ENCODE data around the gene SERPINE1.

The SERPINE1 gene

DNA sequence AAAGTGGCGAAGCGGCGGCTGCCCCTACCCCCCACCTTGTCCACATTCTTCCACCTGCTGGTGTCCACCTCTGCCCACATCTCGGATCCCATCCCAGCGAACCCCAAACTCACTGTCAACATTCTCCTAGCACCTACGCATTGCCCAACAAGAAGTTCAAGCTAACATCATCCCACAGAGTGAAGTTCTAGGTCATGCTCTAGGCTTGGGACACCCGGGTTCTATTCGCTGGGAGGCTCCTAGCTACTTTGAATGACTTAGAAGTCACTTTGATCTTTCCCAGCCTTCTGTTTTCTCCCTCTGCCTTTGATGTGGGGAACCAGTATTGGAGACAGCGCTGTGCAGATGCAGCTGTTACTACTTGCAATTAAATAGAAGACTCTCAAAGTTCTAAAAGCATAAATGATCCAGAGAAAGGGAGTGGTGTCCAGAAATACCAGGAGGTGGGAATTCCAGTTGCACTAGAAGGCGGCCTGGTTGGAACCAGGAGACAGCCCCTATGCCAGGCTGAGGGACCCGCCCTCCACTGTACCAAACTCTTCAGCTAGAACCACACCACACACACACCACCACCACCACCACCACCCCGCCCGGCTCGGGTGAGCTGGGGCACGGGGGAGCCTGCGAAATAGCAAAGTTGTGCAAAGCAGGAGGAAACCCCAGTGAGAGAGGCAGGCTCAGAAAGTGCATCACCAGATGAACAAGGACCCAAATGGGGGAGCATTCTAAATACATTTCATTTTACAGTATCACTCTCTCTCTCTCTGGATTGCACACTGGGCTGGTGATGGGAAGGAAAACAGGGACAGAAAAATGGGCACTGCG, 43.9 kb downstream of the SERPINE1 start:
- no peak for DNase-seq

- no peak for DNase-seq
Measured at GRCh38 chr7:101171442-101171837, 44.5 kb downstream of the SERPINE1 start.

DNA sequence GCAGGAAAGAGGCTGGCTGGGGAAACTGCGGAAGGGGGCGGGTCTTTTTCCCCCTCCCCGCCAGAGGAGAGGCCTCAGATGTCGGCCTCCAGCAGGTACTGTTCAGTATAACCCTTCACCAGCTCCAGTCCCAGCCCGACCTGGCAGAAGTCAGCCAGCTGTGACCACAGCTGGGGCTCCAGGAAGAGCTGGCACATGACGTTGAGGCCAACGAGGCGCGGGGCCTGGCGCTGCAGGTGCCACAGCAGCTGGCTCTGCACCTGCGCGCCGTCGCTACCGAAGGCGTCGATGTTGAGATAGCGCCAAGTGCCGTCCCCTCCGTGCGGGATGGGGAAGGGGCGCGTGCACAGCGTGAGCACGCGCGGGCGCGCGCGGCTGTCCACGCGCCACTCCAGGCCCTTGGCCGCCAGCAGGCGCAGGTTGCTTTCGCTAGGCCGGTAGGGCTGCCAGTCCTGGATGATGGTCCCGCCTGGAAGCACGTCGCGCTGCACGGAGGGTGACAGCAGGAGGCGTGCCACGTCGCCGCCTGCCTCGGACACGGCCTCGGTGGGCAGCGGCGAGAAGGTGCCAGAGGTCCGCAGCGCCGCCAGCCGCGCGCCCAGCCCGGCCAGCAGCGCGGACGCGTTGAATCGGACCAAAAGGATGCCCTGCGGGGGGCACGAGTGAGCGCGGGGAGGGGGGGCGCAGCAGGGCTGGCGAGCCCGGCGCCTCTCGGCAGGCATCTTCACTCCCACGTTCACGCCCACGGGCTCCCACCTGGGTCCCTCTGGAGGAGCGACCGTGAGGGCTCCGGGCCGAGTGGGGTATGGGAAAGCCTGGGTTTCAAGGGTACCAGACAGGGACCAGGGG, 45.3 kb downstream of the SERPINE1 start:
- no peak for DNase-seq

- peak in 2 of 14 donors; percentile 2 to 17 for DNase-seq
Measured at GRCh38 chr7:101172854-101173751, 46.2 kb downstream of the SERPINE1 start.

DNA sequence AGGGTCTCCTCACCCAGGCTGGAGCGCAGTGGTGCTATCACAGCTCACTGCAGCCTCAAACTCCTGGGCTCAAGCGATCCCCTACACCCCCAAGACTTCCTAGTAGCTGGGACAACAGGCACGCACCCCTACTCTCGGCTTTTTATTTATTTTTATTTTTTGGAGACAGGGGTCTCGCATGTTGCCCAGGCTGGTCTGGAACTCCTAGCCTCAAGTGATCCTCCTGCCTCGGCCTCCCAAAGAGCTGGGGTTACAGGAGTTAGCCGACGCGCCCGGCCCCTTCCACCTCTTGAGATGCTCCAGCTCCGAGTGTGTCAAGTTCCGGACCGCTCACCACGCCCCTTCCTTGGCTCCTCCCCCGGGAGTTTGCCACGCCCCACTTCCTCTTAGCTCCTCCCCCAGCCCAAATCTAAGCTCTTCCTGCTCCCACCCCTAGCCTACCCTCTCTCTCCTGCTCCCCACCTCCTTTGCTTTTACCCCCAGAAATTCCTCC, 46.9 kb downstream of the SERPINE1 start:
- no peak for DNase-seq

- no peak for DNase-seq
Measured at GRCh38 chr7:101174322-101174854, 47.5 kb downstream of the SERPINE1 start.

GRCh38 chr7:101175664-101176063, 48.8 kb downstream of the SERPINE1 start:
- DNase-seq: no peak

- DNase-seq: no peak
Measured at GRCh38 chr7:101177644-101178043, 50.7 kb downstream of the SERPINE1 start.

GRCh38 chr7:101179117-101179516, 52.2 kb downstream of the SERPINE1 start:
- DNase-seq: no peak

DNA sequence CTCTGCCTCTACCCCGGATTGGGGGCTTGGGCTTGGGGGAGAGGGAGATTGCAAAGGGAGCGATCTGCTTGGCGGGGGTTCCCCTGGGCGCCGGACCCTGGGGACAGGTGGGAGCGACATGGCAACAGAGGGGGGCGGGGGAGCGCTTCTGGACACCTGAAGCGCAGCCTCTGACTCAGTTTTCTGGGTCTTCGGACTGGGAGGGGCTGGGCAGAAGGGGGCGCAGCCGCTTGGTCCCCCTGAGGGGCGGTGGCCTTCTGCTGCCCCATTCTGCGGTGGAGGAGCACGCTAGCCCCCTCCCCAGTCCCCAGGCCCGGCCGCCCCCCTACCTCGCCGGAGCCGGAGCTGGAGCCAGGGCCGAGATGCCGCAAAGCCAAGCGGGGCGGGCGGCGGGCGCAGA, 52.8 kb downstream of the SERPINE1 start:
- no peak for DNase-seq

GRCh38 chr7:101180130-101180755, 53.3 kb downstream of the SERPINE1 start, which contains the start of gene NAT16:
Gene NAT16, minus strand, starts transcription at chr7:101180293. Its CDS starts 5,486 bp downstream, at chr7:101174807.
- no peak for DNase-seq

DNA sequence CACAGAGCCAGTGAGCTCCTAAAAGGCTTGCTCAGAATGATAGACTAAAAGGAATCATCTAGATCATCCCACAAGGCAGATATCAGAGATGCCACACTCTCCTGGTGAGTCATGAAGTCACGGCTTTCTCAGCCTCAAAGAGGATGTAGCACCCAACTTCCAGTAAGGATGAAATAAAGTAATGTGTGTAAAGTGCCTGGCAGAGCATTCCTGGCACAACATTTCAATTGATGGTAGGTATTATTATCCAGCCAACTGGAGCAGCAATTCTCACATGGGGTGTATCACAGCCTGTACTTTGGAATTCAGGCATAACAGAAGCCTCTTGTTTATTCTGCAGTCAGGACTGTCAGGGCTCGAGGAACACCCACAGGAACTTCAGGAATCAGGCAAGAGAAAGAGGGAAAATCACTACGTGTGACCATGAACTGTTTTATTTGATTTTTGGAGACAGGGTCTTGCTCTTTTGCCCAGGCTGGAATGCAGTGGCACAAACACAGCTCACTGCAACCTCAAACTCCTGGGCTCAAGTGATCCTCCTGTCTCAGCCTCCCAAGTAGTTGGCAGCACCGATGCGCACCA, 58.4 kb downstream of the SERPINE1 start:
- peak in 1 of 14 donors; percentile 37 for DNase-seq

GRCh38 chr7:101186194-101186593, 59.3 kb downstream of the SERPINE1 start:
- no peak for DNase-seq

DNA sequence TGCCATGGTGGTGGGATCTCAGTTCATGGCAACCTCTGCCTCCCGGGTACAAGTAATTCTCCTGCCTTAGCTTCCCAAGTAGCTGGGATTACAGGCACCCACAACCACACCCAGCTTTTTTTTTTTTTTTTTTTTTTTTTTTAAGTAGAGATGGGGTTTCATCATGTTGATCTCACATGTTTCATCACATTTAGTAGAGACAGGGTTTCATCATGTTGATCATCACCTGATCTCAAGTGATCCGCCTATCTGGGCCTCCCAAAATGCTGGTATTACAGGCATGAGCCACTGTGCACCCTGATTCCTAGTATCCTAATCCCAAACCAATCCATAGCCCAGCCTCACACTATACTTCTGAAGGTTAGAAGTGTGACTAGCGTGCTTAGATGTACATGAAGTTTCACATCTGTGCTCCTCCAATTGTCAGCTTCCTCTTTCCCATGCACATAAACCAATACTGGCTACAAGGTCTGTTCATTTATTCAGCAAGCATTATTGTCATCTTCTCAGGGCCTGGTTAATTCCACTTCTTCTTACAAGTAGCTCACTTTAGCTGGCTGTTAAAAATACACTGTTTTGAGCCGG, 60.0 kb downstream of the SERPINE1 start:
- no peak for DNase-seq

Data from C1 segment of cervical spinal cord (tissue), 14 donors.